Neuronal stem cell (in vitro differentiated cells): ENCODE results near the gene KLF14.
A peak's percentile ranks its signal among the peaks of the same experiment; 100 is the strongest.
"Not testable (repeated sequence)": the region's sequence is repeated elsewhere in the genome, so short reads cannot be mapped to it uniquely, and the experiment has no call there.

ENCODE experiments used
- DNase-seq: peaks from one replicate; pipeline ENCODE4 v3.0.0-alpha.2; 2013; ENCODE audit warnings: low spot score
- H2AFZ ChIP-seq: one replicate; pipeline ENCODE4 v1.6.1; 2013; ENCODE audit warnings: mild to moderate bottlenecking, low read length, inconsistent platforms
- H2AK5ac ChIP-seq: 2 replicates; pipeline ENCODE4 v1.6.1; 2013; ENCODE audit warnings: low read depth, mild to moderate bottlenecking, inconsistent platforms, low read length, moderate library complexity, mixed read lengths
- H2BK120ac ChIP-seq: 2 replicates; pipeline ENCODE4 v1.6.1; 2013; ENCODE audit warnings: low read depth, mild to moderate bottlenecking, inconsistent platforms, low read length, moderate library complexity, mixed read lengths
- H2BK12ac ChIP-seq: one replicate; pipeline ENCODE4 v1.6.1; 2013; ENCODE audit warnings: low read length, inconsistent platforms
- H2BK15ac ChIP-seq: 2 replicates; pipeline ENCODE4 v1.6.1; 2013; ENCODE audit warnings: mild to moderate bottlenecking, low read length, inconsistent platforms, mixed read lengths
- H2BK5ac ChIP-seq: one replicate; pipeline ENCODE4 v1.6.1; 2013; ENCODE audit warnings: inconsistent platforms, mild to moderate bottlenecking, low read length, moderate library complexity
- H3K14ac ChIP-seq: one replicate; pipeline ENCODE4 v1.6.1; 2013; ENCODE audit warnings: low read length, inconsistent platforms
- H3K18ac ChIP-seq: 2 replicates; pipeline ENCODE4 v1.6.1; 2013; ENCODE audit warnings: low read length, inconsistent platforms
- H3K23ac ChIP-seq: 2 replicates; pipeline ENCODE4 v1.6.1; 2013; ENCODE audit warnings: low read depth, mild to moderate bottlenecking, mixed read lengths, low read length, inconsistent platforms; ENCODE audit not compliant: poor library complexity
- H3K27ac ChIP-seq: replicated peaks from 3 replicates; pipeline ENCODE4 v1.5.1; 2013; ENCODE audit warnings: low read length, inconsistent platforms
- H3K27me3 ChIP-seq, 3 experiments: 2 replicates each; pipeline ENCODE4 v1.6.1; 2013; ENCODE audit warnings: low read length in 3 of 3, mild to moderate bottlenecking in 2 of 3, inconsistent platforms in 1 of 3, low read depth in 1 of 3, mixed read lengths in 1 of 3, moderate library complexity in 1 of 3; ENCODE audit not compliant: control insufficient read depth in 3 of 3, insufficient read depth in 3 of 3
- H3K36me3 ChIP-seq, 2 donors: replicated peaks in 1 of 2; 2 replicates each; pipeline ENCODE4 v1.6.1; 2013; ENCODE audit warnings: low read length in 2 of 2; ENCODE audit not compliant: control insufficient read depth in 2 of 2, insufficient read depth in 2 of 2
- H3K4ac ChIP-seq: 2 replicates; pipeline ENCODE4 v1.6.1; 2013; ENCODE audit warnings: inconsistent platforms, mild to moderate bottlenecking, low read length, moderate library complexity
- H3K4me1 ChIP-seq, 2 donors: 1 replicate in 1 of 2; 2 replicates in 1 of 2; pipeline ENCODE4 v1.6.1; 2013; ENCODE audit warnings: low read length in 2 of 2, low read depth in 1 of 2; ENCODE audit not compliant: control insufficient read depth in 2 of 2, insufficient read depth in 1 of 2
- H3K4me2 ChIP-seq: one replicate; pipeline ENCODE4 v1.6.1; 2013; ENCODE audit warnings: mild to moderate bottlenecking, low read length, inconsistent platforms; ENCODE audit not compliant: insufficient read depth, poor library complexity, severe bottlenecking
- H3K4me3 ChIP-seq, 2 donors: 2 replicates each; pipeline ENCODE4 v1.5.1; 2013; ENCODE audit warnings: low read length in 2 of 2, mild to moderate bottlenecking in 2 of 2, inconsistent platforms in 1 of 2, moderate library complexity in 1 of 2
- H3K79me1 ChIP-seq: one replicate; pipeline ENCODE4 v1.6.1; 2013; ENCODE audit warnings: low read depth, mild to moderate bottlenecking, inconsistent platforms, low read length, moderate library complexity
- H3K9ac ChIP-seq: one replicate; pipeline ENCODE4 v1.6.1; 2013; ENCODE audit warnings: mild to moderate bottlenecking, low read depth, low read length, inconsistent platforms; ENCODE audit not compliant: poor library complexity
- H3K9me3 ChIP-seq, 2 donors: replicated peaks in 1 of 2; 2 replicates each; pipeline versions ENCODE3 to v1.6.1; 2013; ENCODE audit warnings: low read length in 2 of 2, mild to moderate bottlenecking in 2 of 2, inconsistent platforms in 1 of 2, low read depth in 1 of 2, mixed read lengths in 1 of 2, moderate library complexity in 1 of 2; ENCODE audit not compliant: control insufficient read depth in 2 of 2, insufficient read depth in 1 of 2
- H4K8ac ChIP-seq: one replicate; pipeline ENCODE4 v1.6.1; 2013; ENCODE audit warnings: low read depth, mild to moderate bottlenecking, inconsistent platforms, low read length, moderate library complexity
- H4K91ac ChIP-seq: one replicate; pipeline ENCODE4 v1.6.1; 2013; ENCODE audit warnings: low read length, low read depth, mild to moderate bottlenecking, inconsistent platforms; ENCODE audit not compliant: poor library complexity
- WGBS, 2 donors: extraction: QIAGEN DNeasy Blood & Tissue Kit; methylation state at CpG; one replicate each; pipeline ENCODE4 v1.1.7; 2013; ENCODE audit warnings: missing lambda C conversion rate in 2 of 2, mixed read lengths in 1 of 2; ENCODE audit not compliant: insufficient read length in 2 of 2, insufficient replicate concordance in 1 of 2; ENCODE audit errors: extremely low coverage in 2 of 2; 5-methylcytosine and 5-hydroxymethylcytosine counted together

The KLF14 gene

DNA sequence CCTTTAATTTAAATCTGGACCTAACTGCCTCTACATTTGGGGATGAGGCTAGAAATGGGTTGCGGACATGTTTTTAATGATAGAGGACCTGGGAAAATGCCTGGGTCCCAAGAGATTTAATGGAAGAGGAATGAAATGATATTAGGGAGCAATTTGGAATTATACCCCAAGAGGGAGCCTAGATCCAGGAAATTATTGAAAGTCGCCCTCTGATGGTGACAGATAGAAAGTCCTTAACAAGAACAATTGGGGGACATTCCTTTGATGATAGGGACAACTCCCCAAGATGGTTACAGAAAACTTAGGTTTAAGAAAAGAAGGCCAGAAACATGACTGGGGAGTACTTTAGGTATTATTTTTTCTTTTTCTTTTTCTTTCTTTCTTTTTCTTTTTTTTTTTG is 38.2 kb downstream of the KLF14 start:
- no peak overlapping the region for H2BK12ac ChIP-seq
- H3K27ac ChIP-seq: no peak overlapping the region
- no CpG with 5 or more reads among the region's 2 CpGs for WGBS, 2 donors
- no peaks in the 10 kb centered on the region for H3K79me1 ChIP-seq
- H3K4me1 ChIP-seq: no peaks in the 10 kb centered on the region
- no peak overlapping the region for H2BK120ac ChIP-seq
- no peak overlapping the region for H3K4me2 ChIP-seq
- no peak overlapping the region for H2BK5ac ChIP-seq
- H3K9me3 ChIP-seq: no peaks in the 10 kb centered on the region
- H3K36me3 ChIP-seq: no peaks in the 10 kb centered on the region
- H3K4me3 ChIP-seq: no peak overlapping the region
- no peak overlapping the region for H3K23ac ChIP-seq
- no peak overlapping the region for H3K18ac ChIP-seq
- no peak overlapping the region for H2AK5ac ChIP-seq
- no peak overlapping the region for H2BK15ac ChIP-seq
- H3K9ac ChIP-seq: no peak overlapping the region
- H3K14ac ChIP-seq: no peak overlapping the region
- no peak overlapping the region for H4K91ac ChIP-seq
- H2AFZ ChIP-seq: no peak overlapping the region
- H3K27me3 ChIP-seq: no peaks in the 10 kb centered on the region
- H4K8ac ChIP-seq: no peak overlapping the region
- peak; percentile 6 for DNase-seq
- H3K4ac ChIP-seq: no peak overlapping the region

DNA sequence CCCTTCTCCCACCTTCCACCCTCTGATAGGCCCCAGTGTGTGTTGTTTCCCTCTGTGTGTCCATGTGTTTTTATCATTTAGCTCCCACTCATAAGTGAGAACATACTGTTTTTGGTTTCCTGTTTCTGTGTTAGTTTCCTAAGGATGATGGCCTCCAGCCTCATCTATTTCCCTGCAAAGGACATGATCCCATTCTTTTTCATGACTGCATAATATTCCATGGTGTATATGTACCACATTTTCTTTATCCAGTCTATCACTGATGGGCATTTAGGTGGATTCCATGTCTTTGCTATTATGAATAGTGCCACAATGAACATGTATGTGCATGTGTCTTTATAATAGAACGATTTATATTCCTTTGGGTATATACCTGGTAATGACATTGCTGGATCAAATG is 41.6 kb downstream of the KLF14 start:
- H3K9me3 ChIP-seq: peaks cover 0 to 14% of the 10 kb centered on the region in 2 donors
- not testable (repeated sequence) for H4K8ac ChIP-seq, H2BK12ac ChIP-seq, H4K91ac ChIP-seq, DNase-seq, H3K18ac ChIP-seq, H3K23ac ChIP-seq, H2AK5ac ChIP-seq, H3K9ac ChIP-seq, H2BK5ac ChIP-seq, H3K14ac ChIP-seq, H3K4me1 ChIP-seq, H3K4ac ChIP-seq, H2AFZ ChIP-seq, H3K27me3 ChIP-seq, H3K4me2 ChIP-seq, H3K27ac ChIP-seq, H3K79me1 ChIP-seq, H3K4me3 ChIP-seq, H2BK120ac ChIP-seq, H2BK15ac ChIP-seq, H3K36me3 ChIP-seq
- no CpG with 5 or more reads among the region's 1 CpG for WGBS, 2 donors

DNA sequence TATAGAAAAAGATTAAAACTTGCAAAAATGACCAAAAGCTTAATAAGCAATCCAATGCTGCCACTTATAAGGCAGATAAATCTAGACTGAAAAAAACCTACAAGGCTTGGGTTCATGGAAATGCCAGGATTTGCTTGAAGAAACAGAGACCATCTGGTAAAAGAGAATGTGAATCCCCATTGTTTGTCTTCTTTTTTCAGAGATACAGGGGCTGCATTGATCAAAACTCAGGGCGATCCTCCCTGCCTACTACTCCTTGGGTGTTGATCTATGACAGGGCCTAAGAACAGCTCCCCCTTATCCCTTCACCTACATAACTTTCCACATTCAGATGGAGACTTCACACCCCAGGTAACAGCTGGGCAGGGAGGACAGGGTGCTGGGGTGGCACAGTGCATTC is 44.3 kb downstream of the KLF14 start:
- WGBS, 2 donors: no CpG with 5 or more reads among the region's 1 CpG
- no peak overlapping the region for H3K4ac ChIP-seq
- DNase-seq: no peak
- H3K36me3 ChIP-seq: no peaks in the 10 kb centered on the region
- no peak overlapping the region for H4K91ac ChIP-seq
- no peak overlapping the region for H2BK12ac ChIP-seq
- H3K23ac ChIP-seq: no peak overlapping the region
- no peak overlapping the region for H2BK5ac ChIP-seq
- H3K9ac ChIP-seq: no peak overlapping the region
- H3K4me2 ChIP-seq: no peak overlapping the region
- no peaks in the 10 kb centered on the region for H3K79me1 ChIP-seq
- no peak overlapping the region for H2BK15ac ChIP-seq
- no peak overlapping the region for H2AFZ ChIP-seq
- H2AK5ac ChIP-seq: no peak overlapping the region
- no peak overlapping the region for H4K8ac ChIP-seq
- H3K14ac ChIP-seq: no peak overlapping the region
- H2BK120ac ChIP-seq: no peak overlapping the region
- H3K4me1 ChIP-seq: no peaks in the 10 kb centered on the region
- H3K4me3 ChIP-seq: no peak overlapping the region
- no peak overlapping the region for H3K27ac ChIP-seq
- no peak overlapping the region for H3K18ac ChIP-seq
- H3K9me3 ChIP-seq: peaks cover 0 to 14% of the 10 kb centered on the region in 2 donors
- peaks cover 0 to 7% (median 0%) of the 10 kb centered on the region in 3 experiments for H3K27me3 ChIP-seq

DNA sequence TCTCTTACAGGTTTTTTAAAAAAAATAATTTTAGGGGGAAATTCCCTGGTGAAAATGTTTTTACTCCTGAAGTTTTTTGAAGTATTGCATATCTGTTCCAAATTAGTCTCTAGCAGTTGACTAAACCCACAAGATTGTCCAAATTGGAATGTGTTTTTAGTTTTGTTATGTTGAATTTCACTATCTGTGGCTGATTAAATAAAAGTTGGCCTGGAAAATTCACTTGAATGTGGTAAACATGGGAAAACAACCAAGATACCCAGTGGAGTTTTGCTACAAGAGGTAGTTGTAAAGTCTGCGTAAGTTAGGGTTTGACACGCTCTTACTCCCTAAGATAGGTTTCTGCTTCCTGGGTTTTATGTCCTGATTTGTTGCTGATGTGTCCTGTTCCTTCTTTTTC is 51.0 kb downstream of the KLF14 start:
- H3K18ac ChIP-seq: no peak overlapping the region
- no peaks in the 10 kb centered on the region for H3K36me3 ChIP-seq
- no peak overlapping the region for H2BK120ac ChIP-seq
- no CpG with 5 or more reads among the region's 2 CpGs for WGBS, 2 donors
- no peak overlapping the region for H4K91ac ChIP-seq
- H2AFZ ChIP-seq: no peak overlapping the region
- no peaks in the 10 kb centered on the region for H3K9me3 ChIP-seq
- H4K8ac ChIP-seq: no peak overlapping the region
- no peak overlapping the region for H2BK15ac ChIP-seq
- no peak overlapping the region for H3K4me2 ChIP-seq
- H2BK5ac ChIP-seq: no peak overlapping the region
- H3K9ac ChIP-seq: no peak overlapping the region
- H3K27ac ChIP-seq: no peak overlapping the region
- no peak overlapping the region for H3K4ac ChIP-seq
- H3K23ac ChIP-seq: no peak overlapping the region
- no peaks in the 10 kb centered on the region for H3K79me1 ChIP-seq
- no peak overlapping the region for H2BK12ac ChIP-seq
- H3K27me3 ChIP-seq: peaks cover 0 to 22% (median 0%) of the 10 kb centered on the region in 3 experiments
- H3K4me3 ChIP-seq: no peak overlapping the region
- H2AK5ac ChIP-seq: no peak overlapping the region
- no peaks in the 10 kb centered on the region for H3K4me1 ChIP-seq
- H3K14ac ChIP-seq: no peak overlapping the region
- no peak for DNase-seq
